ENCODE data around the gene PDZD2.

DNA sequence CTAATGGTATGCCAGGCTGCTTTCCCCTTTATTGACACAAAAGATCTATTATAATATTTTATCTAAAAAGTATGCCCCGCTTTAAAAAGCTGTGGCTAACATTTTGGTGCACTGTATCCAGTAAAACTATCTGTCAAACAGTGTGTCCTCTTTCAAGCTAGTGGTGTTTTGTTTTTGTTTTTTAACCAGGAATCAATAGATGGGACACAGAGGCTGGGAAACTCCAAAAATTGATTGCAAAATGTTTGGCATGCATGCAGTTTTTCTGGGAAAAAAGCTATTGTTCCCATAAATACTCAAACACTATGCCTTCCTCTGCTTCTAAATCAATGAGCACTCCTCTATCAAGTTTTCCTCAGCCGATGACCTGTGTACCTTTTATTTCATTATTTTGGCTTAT lies 34.3 kb upstream of the PDZD2 start:
- TF ChIP-seq YY1 (IDR thresholded peaks at IDR 0.05; ENCODE audit: insufficient read depth, insufficient read length) (no peak), SUZ12 (IDR thresholded peaks at IDR 0.05; ENCODE audit: extremely low read depth, insufficient read depth, insufficient read length) (no peak), ZNF274 (IDR thresholded peaks at IDR 0.05; ENCODE audit: low read depth, low read length) (no peak)

Data from NT2/D1 (cell line).